Endothelial cell of hepatic sinusoid (primary cell): ENCODE measurements around the gene TMEM123.

Experiments used
- in situ Hi-C: cut with HindIII; loops from 2 replicates; pipeline ENCODE4 v1.10.0; 2017; ENCODE audit warnings: low sequenced_read_pairs

Gene TMEM123

DNA sequence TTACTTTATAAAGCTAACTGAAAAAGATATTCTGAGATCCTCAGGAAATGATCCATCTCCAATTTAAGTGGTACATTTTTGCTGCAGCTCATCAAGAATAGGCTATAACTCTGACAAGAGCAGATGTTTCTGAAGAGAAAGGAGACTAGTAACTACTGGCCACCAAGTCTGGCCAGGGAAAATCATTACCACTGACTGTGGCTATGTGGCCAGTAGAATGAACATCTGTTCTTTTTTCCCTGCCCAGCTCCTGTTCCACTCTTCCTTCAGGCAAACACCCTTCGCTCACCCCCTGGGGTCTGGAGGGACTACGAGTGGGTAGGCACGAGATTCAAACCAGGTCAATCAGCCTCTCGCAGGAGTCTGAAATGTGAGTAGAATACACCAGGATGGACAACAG is 23.9 kb downstream of the TMEM123 start:
- in situ Hi-C loops = no loop called here

DNA sequence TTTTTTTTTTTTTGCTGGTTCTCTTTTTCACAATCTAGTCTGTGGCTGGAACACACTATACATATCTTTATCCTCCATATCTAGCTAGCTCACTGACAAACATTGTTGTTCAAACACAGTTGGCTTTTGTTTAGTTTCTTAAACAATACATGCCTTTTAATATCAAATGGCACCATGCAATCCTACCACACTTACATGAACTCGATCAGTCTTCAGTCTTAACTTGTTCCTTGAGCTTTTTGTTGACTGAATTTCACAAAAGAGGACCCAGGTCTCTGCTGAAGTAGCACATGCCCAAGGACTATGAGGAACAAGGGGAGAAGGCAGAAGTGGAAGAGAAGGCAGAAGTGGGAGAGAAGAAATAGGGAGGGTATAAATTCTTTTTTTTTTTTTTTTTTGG is 25.5 kb downstream of the TMEM123 start:
- in situ Hi-C loops = no loop called here

- in situ Hi-C loops = no loop called here
These were observed 26.0 kb downstream of the TMEM123 start for GRCh38 chr11:102426570-102426969.

GRCh38 chr11:102426000-102426399 is 26.6 kb downstream of the TMEM123 start:
- in situ Hi-C loops = no loop called here

DNA sequence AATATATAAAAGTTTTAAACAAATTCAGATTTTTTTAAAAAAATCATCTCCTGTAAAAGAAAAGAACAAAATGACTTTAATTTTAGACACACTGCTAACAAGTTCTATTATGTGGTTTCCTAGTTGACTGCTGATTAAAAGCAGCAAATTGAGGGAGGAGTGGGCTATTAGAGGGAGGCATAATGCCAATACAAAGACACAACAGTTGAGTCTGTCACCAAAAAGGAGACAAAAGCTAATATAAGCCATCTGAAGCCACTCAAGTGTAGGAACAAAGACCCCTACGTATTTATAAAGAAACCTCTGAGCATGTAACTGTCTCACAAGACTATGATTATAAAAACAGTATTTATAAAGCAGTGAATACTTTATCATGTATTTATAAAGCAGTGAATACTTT is 28.6 kb downstream of the TMEM123 start:
- in situ Hi-C loops = no loop called here

GRCh38 chr11:102422817-102423712 is 29.5 kb downstream of the TMEM123 start:
- in situ Hi-C loops = no loop called here

- in situ Hi-C loops = no loop called here
These were observed 31.3 kb downstream of the TMEM123 start for GRCh38 chr11:102421261-102421660.

- in situ Hi-C loops = no loop called here
These were observed 32.0 kb downstream of the TMEM123 start for GRCh38 chr11:102420547-102420946.

GRCh38 chr11:102419181-102419580 is 33.4 kb downstream of the TMEM123 start:
- in situ Hi-C loops = no loop called here

- in situ Hi-C loops = no loop called here
These were observed 35.6 kb downstream of the TMEM123 start for GRCh38 chr11:102416976-102417375.

- in situ Hi-C loops = no loop called here
These were observed 37.2 kb downstream of the TMEM123 start for GRCh38 chr11:102415304-102415916.

DNA sequence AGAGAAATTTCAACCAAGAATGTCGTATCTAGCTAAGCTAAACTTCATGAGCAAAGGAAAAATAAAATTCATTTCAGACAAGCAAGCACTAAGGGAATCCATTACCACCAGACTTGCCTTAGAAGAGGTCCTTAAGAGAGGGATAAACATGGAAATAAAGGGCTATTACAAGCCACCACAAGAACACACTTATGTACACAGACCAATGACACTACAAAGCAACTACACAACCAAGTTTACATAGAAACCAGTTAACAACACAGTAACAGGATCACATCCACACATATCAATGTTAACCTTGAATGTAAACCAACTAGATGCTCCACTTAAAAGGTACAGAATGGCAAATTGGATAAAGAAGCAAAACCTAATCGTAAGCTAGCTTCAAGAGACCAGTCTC is 38.0 kb downstream of the TMEM123 start:
- in situ Hi-C loops = no loop called here

- in situ Hi-C loops = no loop called here
These were observed 39.1 kb downstream of the TMEM123 start for GRCh38 chr11:102413497-102413896.

- in situ Hi-C loops = no loop called here
These were observed 41.4 kb downstream of the TMEM123 start for GRCh38 chr11:102411142-102411541.

DNA sequence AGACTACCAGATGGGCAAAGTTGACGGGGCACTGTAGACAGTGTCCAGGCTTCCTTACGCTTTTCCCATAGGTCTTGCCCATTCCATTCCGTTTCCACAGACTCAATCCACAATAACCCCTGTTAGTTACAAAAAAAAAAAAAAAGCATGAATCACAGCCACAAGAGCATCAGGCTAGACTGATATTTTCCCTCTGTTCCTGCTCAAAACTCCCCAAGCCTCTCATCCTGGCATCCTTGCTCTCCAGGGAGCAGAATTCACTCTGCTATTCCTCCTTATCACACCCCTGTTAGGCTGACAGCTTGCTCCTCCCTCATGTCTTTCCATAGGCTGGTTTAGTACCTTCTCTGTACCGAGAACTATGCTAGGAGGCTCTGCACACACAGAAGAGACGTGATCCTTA is 42.2 kb downstream of the TMEM123 start:
- in situ Hi-C loops = no loop called here

DNA sequence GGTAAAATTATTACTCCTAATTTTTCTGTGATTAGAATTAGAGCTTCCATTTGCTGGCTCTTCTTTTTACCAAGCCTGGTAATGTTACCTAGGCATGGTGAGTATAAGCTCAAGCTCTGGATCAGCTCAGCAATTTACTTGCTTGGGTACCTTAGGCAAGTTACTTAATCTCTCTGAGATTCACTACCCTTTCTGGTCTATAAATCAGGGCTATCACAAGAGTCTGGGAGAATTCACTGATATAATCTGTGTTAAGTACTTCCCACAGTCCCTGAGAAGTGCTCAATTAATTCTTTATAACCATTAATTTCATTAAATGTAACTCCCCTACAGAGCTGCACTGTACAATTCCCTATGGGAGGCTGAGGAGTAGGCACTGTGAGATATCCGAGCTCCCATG is 44.2 kb downstream of the TMEM123 start:
- in situ Hi-C loops = loop anchor here (5.0 kb wide), 1 partner anchor 54 kb away; no protein-coding TSS in a partner anchor

DNA sequence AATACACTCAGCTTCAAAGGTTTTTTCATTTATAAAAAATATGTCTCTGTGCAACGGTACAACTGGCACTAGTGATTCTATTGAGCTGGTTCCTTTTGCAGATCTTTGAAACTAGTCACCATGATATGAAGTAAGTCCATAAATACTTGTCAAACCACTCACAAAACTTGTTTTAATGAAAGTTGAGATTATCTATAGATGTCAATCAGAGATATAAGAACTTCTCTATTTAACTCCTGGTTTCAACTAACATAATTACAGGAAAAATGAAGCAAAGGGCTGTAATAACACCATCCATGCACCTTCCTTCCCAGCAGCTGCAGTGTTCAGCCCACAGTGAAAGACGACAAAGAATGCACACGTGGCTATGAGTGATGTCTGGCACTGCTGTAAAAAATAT is 44.7 kb downstream of the TMEM123 start:
- in situ Hi-C loops = loop anchor here (5.0 kb wide), 1 partner anchor 54 kb away; no protein-coding TSS in a partner anchor

DNA sequence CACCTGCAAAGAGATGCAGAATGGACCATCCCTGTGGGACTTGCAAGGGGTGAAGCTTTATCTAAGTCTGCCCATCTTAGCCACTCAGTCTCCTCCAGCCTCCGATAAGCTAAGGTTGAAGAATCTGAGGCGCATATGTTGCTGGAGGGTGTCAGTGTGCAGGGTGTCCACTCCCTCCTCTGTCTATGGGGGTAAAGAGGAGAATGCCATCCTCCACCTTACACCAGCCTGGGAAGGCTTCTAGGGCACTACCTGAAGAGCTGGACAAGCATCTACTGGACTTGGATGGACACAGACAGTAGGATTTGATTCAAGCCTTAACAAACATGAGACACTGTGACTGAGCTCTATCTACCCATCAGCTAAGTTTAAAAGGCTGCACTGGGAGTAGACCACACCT is 46.5 kb downstream of the TMEM123 start:
- in situ Hi-C loops = loop anchor here (5.0 kb wide), 1 partner anchor 56 kb away; no protein-coding TSS in a partner anchor

GRCh38 chr11:102405501-102405900 is 47.1 kb downstream of the TMEM123 start:
- in situ Hi-C loops = loop anchor here (5.0 kb wide), 1 partner anchor 57 kb away; no protein-coding TSS in a partner anchor

DNA sequence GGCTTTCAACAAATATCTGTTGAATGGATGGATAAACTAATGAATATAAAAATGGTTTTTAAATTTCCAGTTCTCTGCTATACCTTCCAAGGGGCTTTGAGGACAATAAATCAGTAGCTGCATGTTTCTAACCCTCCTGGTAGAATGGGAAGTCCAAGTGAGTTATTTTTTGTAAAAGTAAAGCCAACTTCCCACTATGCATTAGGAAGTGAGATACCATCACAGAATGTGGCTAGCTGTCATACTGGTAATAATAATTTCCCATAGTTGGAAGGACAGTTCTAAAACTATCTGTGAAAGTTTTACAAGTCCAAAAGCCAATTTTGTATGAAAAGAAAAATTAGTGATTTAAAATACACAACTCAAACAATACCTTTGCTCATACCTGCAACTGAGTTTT is 50.0 kb downstream of the TMEM123 start:
- in situ Hi-C loops = no loop called here

DNA sequence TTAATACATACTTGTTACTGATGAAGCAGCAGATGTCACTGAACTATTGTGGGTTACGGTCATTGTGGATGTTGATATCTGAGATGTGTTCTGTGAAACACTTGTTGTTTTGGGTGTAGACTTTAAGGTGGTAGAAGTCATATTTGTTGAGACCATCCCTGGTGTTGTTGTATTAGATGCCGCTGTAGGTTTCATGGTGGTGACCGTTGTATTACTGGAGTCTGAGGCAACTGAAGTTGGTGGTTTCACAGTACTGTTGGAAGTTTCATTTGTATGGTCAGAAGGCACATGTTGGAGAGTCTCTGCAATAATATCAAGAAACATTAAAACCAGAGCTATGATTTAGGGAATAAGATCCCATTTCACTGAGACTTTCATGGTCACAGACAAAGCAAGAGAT is 50.7 kb downstream of the TMEM123 start:
- in situ Hi-C loops = no loop called here

GRCh38 chr11:102400603-102401002 is 52.0 kb downstream of the TMEM123 start:
- in situ Hi-C loops = no loop called here
